CD4-positive, alpha-beta T cell treated with Interleukin-4 for 4 hours (primary cell): ENCODE results near the gene APP.
"Not testable (repeated sequence)": the region's sequence is repeated elsewhere in the genome, so short reads cannot be mapped to it uniquely, and the experiment has no call there.

Source experiments
- DNase-seq: peaks from one replicate; pipeline ENCODE4 v3.0.0-alpha.2; 2020

APP gene

GRCh38 chr21:26060335-26061115 is 110.0 kb downstream of the APP start:
- DNase-seq: no peak

- DNase-seq: no peak
Observed at GRCh38 chr21:26057477-26058170, 112.9 kb downstream of the APP start.

GRCh38 chr21:26055841-26056264 is 114.7 kb downstream of the APP start:
- DNase-seq: no peak

- DNase-seq: no peak
Observed at GRCh38 chr21:26055010-26055409, 115.6 kb downstream of the APP start.

GRCh38 chr21:26052057-26052456 is 118.5 kb downstream of the APP start:
- DNase-seq: no peak

- DNase-seq: no peak
Observed at GRCh38 chr21:26050857-26051256, 119.7 kb downstream of the APP start.

GRCh38 chr21:26049803-26050202 is 120.8 kb downstream of the APP start:
- DNase-seq: no peak

GRCh38 chr21:26047279-26047967 is 123.1 kb downstream of the APP start:
- no peak for DNase-seq

GRCh38 chr21:26043891-26044290 is 126.7 kb downstream of the APP start:
- DNase-seq: no peak

- no peak for DNase-seq
Observed at GRCh38 chr21:26042181-26042876, 128.2 kb downstream of the APP start.

- DNase-seq: no peak
Observed at GRCh38 chr21:26041431-26042180, 129.0 kb downstream of the APP start.

- no peak for DNase-seq
Observed at GRCh38 chr21:26036916-26037315, 133.7 kb downstream of the APP start.

- no peak for DNase-seq
Observed at GRCh38 chr21:26032263-26032662, 138.3 kb downstream of the APP start.

- no peak for DNase-seq
Observed at GRCh38 chr21:26028183-26028582, 142.4 kb downstream of the APP start.

- DNase-seq: no peak
Observed at GRCh38 chr21:26027696-26028095, 142.9 kb downstream of the APP start.

GRCh38 chr21:26025536-26026512 is 144.7 kb downstream of the APP start:
- no peak for DNase-seq

- not testable (repeated sequence) for DNase-seq
Observed at GRCh38 chr21:26023406-26023805, 147.2 kb downstream of the APP start.

GRCh38 chr21:26022598-26023337 is 147.8 kb downstream of the APP start:
- DNase-seq: not testable (repeated sequence)

- DNase-seq: no peak
Observed at GRCh38 chr21:26020510-26020909, 150.1 kb downstream of the APP start.

- no peak for DNase-seq
Observed at GRCh38 chr21:26020081-26020480, 150.5 kb downstream of the APP start.
